Parathyroid adenoma (tissue), 2 donors: Measurements from ENCODE around the gene RNF39.

Source experiments
- H2AFZ ChIP-seq: fragments of 300-600 bp; sonication (generic); one replicate; pipeline ENCODE4 v1.7.0; 2017; ENCODE audit warnings: antibody characterized with exemption, mild to moderate bottlenecking
- H3K27ac ChIP-seq: fragments of 300-600 bp; sonication (generic); one replicate; pipeline ENCODE4 v1.7.0; 2017
- H3K27me3 ChIP-seq: fragments of 300-600 bp; sonication (generic); one replicate; pipeline ENCODE4 v1.7.0; 2017; ENCODE audit warnings: low read length; ENCODE audit not compliant: control insufficient read depth, insufficient read depth
- H3K36me3 ChIP-seq: fragments of 300-600 bp; sonication (generic); one replicate; pipeline ENCODE4 v1.7.0; 2017; ENCODE audit warnings: low read length; ENCODE audit not compliant: control insufficient read depth, insufficient read depth
- H3K4me1 ChIP-seq: fragments of 300-600 bp; sonication (generic); one replicate; pipeline ENCODE4 v1.7.0; 2017; ENCODE audit warnings: control low read depth
- H3K4me2 ChIP-seq: fragments of 300-600 bp; sonication (generic); one replicate; pipeline ENCODE4 v1.7.0; 2017; ENCODE audit warnings: low read length
- H3K4me3 ChIP-seq: fragments of 300-600 bp; sonication (generic); one replicate; pipeline ENCODE4 v1.7.0; 2017; ENCODE audit warnings: low read depth, low read length
- H3K79me2 ChIP-seq: fragments of 300-600 bp; sonication (generic); one replicate; pipeline ENCODE4 v1.7.0; 2017; ENCODE audit warnings: control low read depth
- H3K9ac ChIP-seq: fragments of 300-600 bp; sonication (generic); one replicate; pipeline ENCODE4 v1.7.0; 2017; ENCODE audit warnings: mild to moderate bottlenecking
- H3K9me3 ChIP-seq: fragments of 300-600 bp; sonication (generic); one replicate; pipeline ENCODE4 v1.7.0; 2017; ENCODE audit warnings: low read length; ENCODE audit not compliant: control insufficient read depth
- CTCF ChIP-seq: fragments of 300-600 bp; sonication (generic); IDR thresholded peaks from one replicate; pipeline ENCODE4 v1.7.0; 2017; ENCODE audit warnings: antibody characterized with exemption, mild to moderate bottlenecking
- donor health status: primary hyperparathyroidism.

RNF39 gene

GRCh38 chr6:30087876-30088275 is 12.3 kb upstream of the RNF39 start:
- Histone ChIP-seq H3K4me3 (no peak overlapping the region), H3K36me3 (no peaks in the 10 kb centered on the region), H2AFZ (no peak overlapping the region), H3K9me3 (no peaks in the 10 kb centered on the region), H3K4me2 (no peak overlapping the region), H3K27me3 (no peaks in the 10 kb centered on the region), H3K27ac (no peak overlapping the region), H3K79me2 (no peaks in the 10 kb centered on the region), H3K4me1 (no peaks in the 10 kb centered on the region), H3K9ac (no peak overlapping the region)
- TF ChIP-seq CTCF = no peak

GRCh38 chr6:30077218-30077617 is 1.6 kb upstream of the RNF39 start:
- Histone ChIP-seq H3K36me3 (no peaks in the 10 kb centered on the region), H3K9ac (no peak overlapping the region), H3K9me3 (no peaks in the 10 kb centered on the region), H3K4me2 (no peak overlapping the region), H3K4me3 (no peak overlapping the region), H3K27me3 (no peaks in the 10 kb centered on the region), H3K79me2 (no peaks in the 10 kb centered on the region), H2AFZ (no peak overlapping the region), H3K27ac (no peak overlapping the region), H3K4me1 (peaks cover 8% of the 10 kb centered on the region)
- no peak for TF ChIP-seq CTCF

GRCh38 chr6:30075790-30076732 is 492 bp upstream of the RNF39 start:
- peak overlapping the region; percentile 87 for H2AFZ ChIP-seq
- TF ChIP-seq CTCF = peak; percentile 13
- H3K4me1 ChIP-seq = peaks cover 8% of the 10 kb centered on the region
- H3K27ac ChIP-seq = no peak overlapping the region
- H3K4me2 ChIP-seq = peak overlapping the region; percentile 72
- H3K36me3 ChIP-seq = no peaks in the 10 kb centered on the region
- no peak overlapping the region for H3K9ac ChIP-seq
- H3K9me3 ChIP-seq = no peaks in the 10 kb centered on the region
- H3K27me3 ChIP-seq = no peaks in the 10 kb centered on the region
- peak overlapping the region; percentile 40 for H3K4me3 ChIP-seq
- no peaks in the 10 kb centered on the region for H3K79me2 ChIP-seq

DNA sequence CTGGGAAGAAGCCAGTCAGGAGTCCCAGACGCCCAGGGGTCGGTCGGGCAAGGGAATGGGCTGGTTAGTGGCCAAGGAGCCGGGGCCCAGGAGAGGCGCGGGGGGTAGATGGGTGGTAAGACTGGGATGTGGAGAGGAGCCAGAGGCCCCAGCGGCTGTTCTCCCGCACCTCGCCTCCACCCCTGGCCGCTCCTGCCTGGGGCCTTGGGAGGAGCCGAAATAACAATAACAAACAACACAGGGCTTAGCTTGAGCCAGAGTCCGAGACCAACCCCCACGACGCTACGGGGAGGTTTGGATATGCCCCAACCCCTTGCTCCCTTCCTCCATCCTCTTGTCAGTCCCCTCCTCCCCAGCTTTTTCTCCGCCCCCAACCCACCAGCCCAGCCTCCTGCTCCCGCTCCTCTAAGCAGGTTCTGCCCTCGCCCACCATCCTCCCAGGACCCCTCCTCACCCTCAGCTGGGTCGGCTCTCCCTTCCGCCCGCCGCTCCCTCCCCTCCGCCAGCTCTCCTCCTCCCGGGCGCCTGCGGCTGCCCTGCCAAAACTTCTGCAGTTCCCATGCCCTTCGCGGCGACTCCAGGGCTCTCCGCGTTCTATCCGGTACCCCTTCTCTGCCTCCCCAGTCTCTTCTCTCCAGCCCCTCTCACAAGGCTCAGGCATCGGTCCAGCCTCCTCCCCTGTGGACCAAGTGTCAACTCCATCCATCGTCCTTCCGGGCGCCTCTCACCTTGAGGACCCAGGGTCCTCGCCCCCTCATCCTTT is 1.1 kb downstream of the RNF39 start:
- Histone ChIP-seq H3K9ac (no peak overlapping the region), H3K27ac (no peak overlapping the region), H3K27me3 (no peaks in the 10 kb centered on the region)

More for the DNA sequence above, 1.1 kb downstream of the RNF39 start:
- Histone ChIP-seq H3K9me3 (no peaks in the 10 kb centered on the region), H3K4me1 (peaks cover 8% of the 10 kb centered on the region), H3K4me3 (peak overlapping the region; percentile 40), H3K4me2 (peak overlapping the region; percentile 72), H2AFZ (peak overlapping the region; percentile 87), H3K79me2 (no peaks in the 10 kb centered on the region), H3K36me3 (no peaks in the 10 kb centered on the region)
- no peak for TF ChIP-seq CTCF
